Activated gamma-delta T cell treated with Interleukin-2 at 50 U/mL for 16 hours (primary cell): ENCODE measurements around the gene PKP2.
"Not testable (repeated sequence)": the region's sequence is repeated elsewhere in the genome, so short reads cannot be mapped to it uniquely, and the experiment has no call there.

Source experiments
- DNase-seq: peaks from one replicate; pipeline ENCODE4 v3.0.0-alpha.2; 2020

PKP2 gene

GRCh38 chr12:32895688-32896431, 717 bp downstream of the PKP2 start:
- no peak for DNase-seq

GRCh38 chr12:32894566-32894965, 2.0 kb downstream of the PKP2 start:
- DNase-seq = no peak

GRCh38 chr12:32893458-32893857, 3.1 kb downstream of the PKP2 start:
- no peak for DNase-seq

- DNase-seq = no peak
Observed at GRCh38 chr12:32893043-32893442, 3.5 kb downstream of the PKP2 start.

GRCh38 chr12:32892369-32892768, 4.2 kb downstream of the PKP2 start:
- not testable (repeated sequence) for DNase-seq

GRCh38 chr12:32891956-32892355, 4.6 kb downstream of the PKP2 start:
- DNase-seq = no peak

- no peak for DNase-seq
Observed at GRCh38 chr12:32891526-32891925, 5.1 kb downstream of the PKP2 start.

- no peak for DNase-seq
Observed at GRCh38 chr12:32889011-32889760, 7.4 kb downstream of the PKP2 start.

GRCh38 chr12:32887058-32887457, 9.5 kb downstream of the PKP2 start:
- DNase-seq = no peak

GRCh38 chr12:32885831-32886230, 10.7 kb downstream of the PKP2 start:
- DNase-seq = no peak

GRCh38 chr12:32884962-32885361, 11.6 kb downstream of the PKP2 start:
- no peak for DNase-seq

GRCh38 chr12:32881702-32882101, 14.9 kb downstream of the PKP2 start:
- DNase-seq = no peak

GRCh38 chr12:32881107-32881506, 15.5 kb downstream of the PKP2 start:
- no peak for DNase-seq

GRCh38 chr12:32879066-32879465, 17.5 kb downstream of the PKP2 start:
- DNase-seq = not testable (repeated sequence)

- DNase-seq = no peak
Observed at GRCh38 chr12:32877601-32878459, 18.7 kb downstream of the PKP2 start.

- no peak for DNase-seq
Observed at GRCh38 chr12:32876004-32876403, 20.6 kb downstream of the PKP2 start.

- no peak for DNase-seq
Observed at GRCh38 chr12:32874975-32875374, 21.6 kb downstream of the PKP2 start.

- no peak for DNase-seq
Observed at GRCh38 chr12:32874078-32874477, 22.5 kb downstream of the PKP2 start.

- not testable (repeated sequence) for DNase-seq
Observed at GRCh38 chr12:32872416-32872815, 24.2 kb downstream of the PKP2 start.

GRCh38 chr12:32870716-32871115, 25.9 kb downstream of the PKP2 start:
- DNase-seq = no peak

GRCh38 chr12:32868885-32869284, 27.7 kb downstream of the PKP2 start:
- DNase-seq = no peak

GRCh38 chr12:32864731-32865130, 31.8 kb downstream of the PKP2 start:
- no peak for DNase-seq

GRCh38 chr12:32863128-32863527, 33.4 kb downstream of the PKP2 start:
- DNase-seq = no peak
